ENCODE data around the gene KLF1.
A peak's percentile ranks its signal among the peaks of the same experiment; 100 is the strongest.

The KLF1 gene

DNA sequence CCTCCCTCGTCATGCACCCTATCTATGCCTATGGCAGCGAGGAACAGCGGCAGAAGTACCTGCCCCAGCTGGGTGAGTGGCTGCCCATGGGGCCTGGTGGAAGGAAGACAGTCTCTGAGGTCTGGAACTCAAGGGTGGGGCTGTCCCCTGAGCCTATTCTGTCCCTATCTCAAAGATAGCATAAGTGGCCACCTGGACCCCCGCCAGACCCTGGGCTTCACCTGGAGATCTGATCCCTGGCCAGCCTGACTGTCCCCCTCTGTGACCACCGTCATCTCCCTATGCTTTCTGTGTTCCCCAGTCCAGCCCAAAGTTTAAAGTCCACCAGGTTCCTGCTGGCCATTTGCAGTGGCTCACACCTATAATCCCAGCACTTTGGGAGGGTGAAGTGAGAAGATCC lies 6.6 kb upstream of the KLF1 start (continued):
- TF ChIP-seq TRIM28 (IDR thresholded peaks at IDR 0.05; ENCODE audit: borderline replicate concordance, low read length) (no peak), SETDB1 (IDR thresholded peaks at IDR 0.05; ENCODE audit: insufficient read length, low read length) (no peak)

DNA sequence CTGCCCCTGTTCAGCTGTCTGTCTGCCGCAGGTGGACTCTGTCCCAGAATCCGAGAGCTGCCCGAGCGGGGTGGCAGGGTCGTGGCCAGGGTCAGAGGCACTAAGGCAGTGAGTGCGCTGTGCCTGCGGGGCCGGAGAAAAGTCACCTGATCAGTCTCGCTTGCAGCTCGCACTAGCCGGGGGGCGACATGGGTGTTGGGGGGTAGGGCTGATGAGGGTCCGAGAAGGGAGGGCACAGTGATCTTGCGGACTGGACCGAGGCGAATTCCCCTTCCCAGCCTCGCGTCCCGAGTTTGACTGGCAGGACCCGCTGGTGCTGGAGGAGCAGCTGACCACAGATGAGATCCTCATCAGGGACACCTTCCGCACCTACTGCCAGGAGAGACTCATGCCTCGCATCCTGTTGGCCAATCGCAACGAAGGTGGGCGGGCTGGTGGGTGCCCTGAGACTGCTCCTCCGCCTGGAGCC lies 4.6 kb upstream of the KLF1 start:
- CTCF ChIA-PET = interaction anchor here (1.0 to 1.3 kb wide), 2 partner anchors 9 to 44 kb away, joined by 5 to 6 read pairs; no protein-coding TSS in a partner anchor
- POLR2A ChIA-PET = interaction anchor here (0.5 to 2.7 kb wide), 15 partner anchors 8 to 681 kb away, joined by 3 to 42 read pairs (median 5); partner anchors contain the start of genes DNASE2, FARSA, GADD45GIP1 and NACC1
- Histone ChIP-seq H3K36me3 (ENCODE audit: control insufficient read depth in 2 of 2, insufficient read depth in 1 of 2, low read length in 2 of 2) (peaks cover 0 to 25% of the 10 kb centered on the region in 2 experiments; a peak in 2 of 3 replicates), H3K9me3 (ENCODE audit: control insufficient read depth, insufficient read depth, low read depth, low read length) (no peaks in the 10 kb centered on the region), H3K27ac (ENCODE audit: extremely low read depth, low read depth, low read length) (no peak overlapping the region), H3K4me1 (ENCODE audit: control insufficient read depth, insufficient read depth, low read length) (no peaks in the 10 kb centered on the region), H3K4me3 (ENCODE audit: low read depth, low read length) (peak overlapping the region; percentile 96)
- TF ChIP-seq, protein P1, sequence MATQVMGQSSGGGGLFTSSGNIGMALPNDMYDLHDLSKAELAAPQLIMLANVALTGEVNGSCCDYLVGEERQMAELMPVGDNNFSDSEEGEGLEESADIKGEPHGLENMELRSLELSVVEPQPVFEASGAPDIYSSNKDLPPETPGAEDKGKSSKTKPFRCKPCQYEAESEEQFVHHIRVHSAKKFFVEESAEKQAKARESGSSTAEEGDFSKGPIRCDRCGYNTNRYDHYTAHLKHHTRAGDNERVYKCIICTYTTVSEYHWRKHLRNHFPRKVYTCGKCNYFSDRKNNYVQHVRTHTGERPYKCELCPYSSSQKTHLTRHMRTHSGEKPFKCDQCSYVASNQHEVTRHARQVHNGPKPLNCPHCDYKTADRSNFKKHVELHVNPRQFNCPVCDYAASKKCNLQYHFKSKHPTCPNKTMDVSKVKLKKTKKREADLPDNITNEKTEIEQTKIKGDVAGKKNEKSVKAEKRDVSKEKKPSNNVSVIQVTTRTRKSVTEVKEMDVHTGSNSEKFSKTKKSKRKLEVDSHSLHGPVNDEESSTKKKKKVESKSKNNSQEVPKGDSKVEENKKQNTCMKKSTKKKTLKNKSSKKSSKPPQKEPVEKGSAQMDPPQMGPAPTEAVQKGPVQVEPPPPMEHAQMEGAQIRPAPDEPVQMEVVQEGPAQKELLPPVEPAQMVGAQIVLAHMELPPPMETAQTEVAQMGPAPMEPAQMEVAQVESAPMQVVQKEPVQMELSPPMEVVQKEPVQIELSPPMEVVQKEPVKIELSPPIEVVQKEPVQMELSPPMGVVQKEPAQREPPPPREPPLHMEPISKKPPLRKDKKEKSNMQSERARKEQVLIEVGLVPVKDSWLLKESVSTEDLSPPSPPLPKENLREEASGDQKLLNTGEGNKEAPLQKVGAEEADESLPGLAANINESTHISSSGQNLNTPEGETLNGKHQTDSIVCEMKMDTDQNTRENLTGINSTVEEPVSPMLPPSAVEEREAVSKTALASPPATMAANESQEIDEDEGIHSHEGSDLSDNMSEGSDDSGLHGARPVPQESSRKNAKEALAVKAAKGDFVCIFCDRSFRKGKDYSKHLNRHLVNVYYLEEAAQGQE (tag by site-specific recombination; IDR thresholded peaks at IDR 0.05) = no peak
- peak; percentile 51 for TF ChIP-seq SP2 (tag by site-specific recombination; IDR thresholded peaks at IDR 0.05)
- TF ChIP-seq, protein P2, sequence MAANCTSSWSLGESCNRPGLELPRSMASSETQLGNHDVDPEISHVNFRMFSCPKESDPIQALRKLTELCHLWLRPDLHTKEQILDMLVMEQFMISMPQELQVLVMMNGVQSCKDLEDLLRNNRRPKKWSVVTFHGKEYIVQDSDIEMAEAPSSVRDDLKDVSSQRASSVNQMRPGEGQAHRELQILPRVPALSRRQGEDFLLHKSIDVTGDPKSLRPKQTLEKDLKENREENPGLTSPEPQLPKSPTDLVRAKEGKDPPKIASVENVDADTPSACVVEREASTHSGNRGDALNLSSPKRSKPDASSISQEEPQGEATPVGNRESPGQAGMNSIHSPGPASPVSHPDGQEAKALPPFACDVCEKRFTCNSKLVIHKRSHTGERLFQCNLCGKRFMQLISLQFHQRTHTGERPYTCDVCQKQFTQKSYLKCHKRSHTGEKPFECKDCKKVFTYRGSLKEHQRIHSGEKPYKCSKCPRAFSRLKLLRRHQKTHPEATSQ (tag by site-specific recombination; IDR thresholded peaks at IDR 0.05) = no peak
- TF ChIP-seq ZNF335 (tag by site-specific recombination; conservative IDR thresholded peaks at IDR 0.05) = peak; percentile 55
- no peak for TF ChIP-seq ZIC2 (tag by site-specific recombination; IDR thresholded peaks at IDR 0.05)
- no peak for TF ChIP-seq ZNF791 (tag by site-specific recombination; IDR thresholded peaks at IDR 0.05)
- 0 out of 2 replicates have a peak, but pooled peaks have one; percentile 0 for TF ChIP-seq BCL11B (tag by site-specific recombination; IDR thresholded peaks at IDR 0.05; ENCODE audit: low read depth)
- TF ChIP-seq ZNF10 (tag by site-specific recombination; IDR thresholded peaks at IDR 0.05) = peak; percentile 87
- TF ChIP-seq ZNF830 (tag by site-specific recombination; IDR thresholded peaks at IDR 0.05; ENCODE audit: low read depth) = no peak
- TF ChIP-seq, protein P3, sequence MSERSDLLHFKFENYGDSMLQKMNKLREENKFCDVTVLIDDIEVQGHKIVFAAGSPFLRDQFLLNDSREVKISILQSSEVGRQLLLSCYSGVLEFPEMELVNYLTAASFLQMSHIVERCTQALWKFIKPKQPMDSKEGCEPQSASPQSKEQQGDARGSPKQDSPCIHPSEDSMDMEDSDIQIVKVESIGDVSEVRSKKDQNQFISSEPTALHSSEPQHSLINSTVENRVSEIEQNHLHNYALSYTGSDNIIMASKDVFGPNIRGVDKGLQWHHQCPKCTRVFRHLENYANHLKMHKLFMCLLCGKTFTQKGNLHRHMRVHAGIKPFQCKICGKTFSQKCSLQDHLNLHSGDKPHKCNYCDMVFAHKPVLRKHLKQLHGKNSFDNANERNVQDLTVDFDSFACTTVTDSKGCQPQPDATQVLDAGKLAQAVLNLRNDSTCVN (tag by site-specific recombination; optimal IDR thresholded peaks at IDR 0.05) = peak; percentile 12

DNA sequence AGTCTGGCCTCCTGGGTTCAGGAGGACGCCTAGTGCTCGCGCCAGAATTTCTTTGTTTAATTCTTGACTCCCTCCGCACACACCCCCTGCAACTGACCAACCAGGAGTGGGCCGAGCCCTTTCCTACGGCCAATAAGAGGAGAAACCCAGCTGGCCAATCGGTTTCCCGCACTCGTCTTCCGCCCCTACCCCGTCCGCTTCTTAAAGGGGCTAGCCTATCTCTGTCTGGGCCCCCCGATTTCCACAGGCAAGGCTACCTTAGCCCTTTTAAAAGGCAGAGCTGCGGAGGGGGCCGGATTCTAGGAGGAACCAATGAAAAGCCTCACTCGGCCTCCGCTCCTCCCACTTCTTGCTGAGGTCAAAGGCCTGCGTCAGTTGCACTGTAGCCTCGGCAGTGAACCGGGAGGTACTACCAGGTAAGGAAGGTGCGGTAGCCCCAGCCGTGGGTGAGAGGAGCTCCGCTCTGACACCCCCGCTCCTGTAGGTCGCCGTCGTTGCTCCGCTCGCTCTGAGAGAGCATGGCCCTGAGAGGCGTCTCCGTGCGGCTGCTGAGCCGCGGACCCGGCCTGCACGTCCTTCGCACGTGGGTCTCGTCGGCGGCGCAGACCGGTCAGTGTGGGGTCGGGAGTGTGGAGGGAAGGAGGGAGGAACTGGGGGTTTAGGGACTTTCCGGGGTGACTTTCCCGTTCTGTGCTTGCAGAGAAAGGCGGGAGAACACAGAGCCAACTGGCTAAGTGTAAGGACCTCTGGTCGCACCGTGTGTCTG lies 4.0 kb upstream of the KLF1 start, which contains the start of gene GCDH:
GCDH (plus strand) TSS at position 374 of the 766 bp plus-strand sequence; CDS start at position 519, 145 bp downstream.
- Histone ChIP-seq H3K27ac (ENCODE audit: extremely low read depth, low read depth, low read length) (no peak within 1 kb of the TSS), H3K36me3 (ENCODE audit: control insufficient read depth in 2 of 2, insufficient read depth in 1 of 2, low read length in 2 of 2) (peaks cover 0 to 19% of the 10 kb centered on the region in 2 experiments; a peak in 2 of 3 replicates), H3K4me1 (ENCODE audit: control insufficient read depth, insufficient read depth, low read length) (no peaks in the 10 kb centered on the region), H3K4me3 (ENCODE audit: low read depth, low read length) (peak within 1 kb of the TSS; percentile 96), H3K9me3 (ENCODE audit: control insufficient read depth, insufficient read depth, low read depth, low read length) (no peaks in the 10 kb centered on the region)
- ChIA-PET CTCF (interaction anchor here (0.6 to 1.3 kb wide), 9 partner anchors 9 to 161 kb away, joined by 3 to 6 read pairs (median 3); partner anchors contain the start of genes DNASE2 and SYCE2), POLR2A (interaction anchor here (0.5 to 2.7 kb wide), 18 partner anchors 8 to 680 kb away, joined by 3 to 42 read pairs (median 4); partner anchors contain the start of genes DNASE2, FARSA, FBXW9 and GADD45GIP1)
- no peak for TF ChIP-seq YY1 (tag by site-specific recombination; IDR thresholded peaks at IDR 0.05)
- TF ChIP-seq HOXC10 (CRISPR knock-in tag; IDR thresholded peaks at IDR 0.05) = no peak
- TF ChIP-seq, protein P4, sequence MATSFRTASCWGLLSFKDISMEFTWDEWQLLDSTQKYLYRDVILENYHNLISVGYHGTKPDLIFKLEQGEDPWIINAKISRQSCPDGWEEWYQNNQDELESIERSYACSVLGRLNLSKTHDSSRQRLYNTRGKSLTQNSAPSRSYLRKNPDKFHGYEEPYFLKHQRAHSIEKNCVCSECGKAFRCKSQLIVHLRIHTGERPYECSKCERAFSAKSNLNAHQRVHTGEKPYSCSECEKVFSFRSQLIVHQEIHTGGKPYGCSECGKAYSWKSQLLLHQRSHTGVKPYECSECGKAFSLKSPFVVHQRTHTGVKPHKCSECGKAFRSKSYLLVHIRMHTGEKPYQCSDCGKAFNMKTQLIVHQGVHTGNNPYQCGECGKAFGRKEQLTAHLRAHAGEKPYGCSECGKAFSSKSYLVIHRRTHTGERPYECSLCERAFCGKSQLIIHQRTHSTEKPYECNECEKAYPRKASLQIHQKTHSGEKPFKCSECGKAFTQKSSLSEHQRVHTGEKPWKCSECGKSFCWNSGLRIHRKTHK (tag by site-specific recombination; IDR thresholded peaks at IDR 0.05) = no peak
- TF ChIP-seq ZNF521 (tag by site-specific recombination; IDR thresholded peaks at IDR 0.05) = no peak
- no peak for TF ChIP-seq ZNF529 (tag by site-specific recombination; IDR thresholded peaks at IDR 0.05; ENCODE audit: insufficient replicate concordance)
- no peak for TF ChIP-seq MYNN (tag by site-specific recombination; IDR thresholded peaks at IDR 0.05; ENCODE audit: borderline replicate concordance)
- TF ChIP-seq ZNF514 (tag by site-specific recombination; IDR thresholded peaks at IDR 0.05) = no peak
- TF ChIP-seq ZNF324 (tag by site-specific recombination; IDR thresholded peaks at IDR 0.05) = no peak
- no peak for TF ChIP-seq SALL2 (tag by site-specific recombination; IDR thresholded peaks at IDR 0.05; ENCODE audit: borderline replicate concordance)
- TF ChIP-seq, protein P5, sequence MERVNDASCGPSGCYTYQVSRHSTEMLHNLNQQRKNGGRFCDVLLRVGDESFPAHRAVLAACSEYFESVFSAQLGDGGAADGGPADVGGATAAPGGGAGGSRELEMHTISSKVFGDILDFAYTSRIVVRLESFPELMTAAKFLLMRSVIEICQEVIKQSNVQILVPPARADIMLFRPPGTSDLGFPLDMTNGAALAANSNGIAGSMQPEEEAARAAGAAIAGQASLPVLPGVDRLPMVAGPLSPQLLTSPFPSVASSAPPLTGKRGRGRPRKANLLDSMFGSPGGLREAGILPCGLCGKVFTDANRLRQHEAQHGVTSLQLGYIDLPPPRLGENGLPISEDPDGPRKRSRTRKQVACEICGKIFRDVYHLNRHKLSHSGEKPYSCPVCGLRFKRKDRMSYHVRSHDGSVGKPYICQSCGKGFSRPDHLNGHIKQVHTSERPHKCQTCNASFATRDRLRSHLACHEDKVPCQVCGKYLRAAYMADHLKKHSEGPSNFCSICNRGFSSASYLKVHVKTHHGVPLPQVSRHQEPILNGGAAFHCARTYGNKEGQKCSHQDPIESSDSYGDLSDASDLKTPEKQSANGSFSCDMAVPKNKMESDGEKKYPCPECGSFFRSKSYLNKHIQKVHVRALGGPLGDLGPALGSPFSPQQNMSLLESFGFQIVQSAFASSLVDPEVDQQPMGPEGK (tag by site-specific recombination; IDR thresholded peaks at IDR 0.05) = 0 out of 2 replicates have a peak, but pooled peaks have one; percentile 28

All from HEK293 (cell line).